Subcutaneous abdominal adipose tissue (tissue), 5 donors: Measurements from ENCODE around the gene EIF4G2.

Experiments used
- H3K27ac ChIP-seq: one replicate; pipeline ENCODE4 v1.7.0; 2013; ENCODE audit warnings: low read depth, mild to moderate bottlenecking, inconsistent platforms, low read length, moderate library complexity
- H3K27me3 ChIP-seq, 5 donors: one replicate each; pipeline ENCODE4 v1.7.0; 2013; ENCODE audit warnings: low read length in 5 of 5, inconsistent platforms in 1 of 5; ENCODE audit not compliant: control insufficient read depth in 5 of 5, insufficient read depth in 4 of 5
- H3K36me3 ChIP-seq, 5 donors: one replicate each; pipeline ENCODE4 v1.7.0; 2013; ENCODE audit warnings: low read length in 5 of 5; ENCODE audit not compliant: control insufficient read depth in 5 of 5, insufficient read depth in 5 of 5
- H3K4me1 ChIP-seq, 5 donors: one replicate each; pipeline ENCODE4 v1.7.0; 2013; ENCODE audit warnings: low read length in 5 of 5, mild to moderate bottlenecking in 3 of 5, moderate library complexity in 1 of 5; ENCODE audit not compliant: control insufficient read depth in 5 of 5, insufficient read depth in 5 of 5
- H3K4me3 ChIP-seq, 5 donors: one replicate each; pipeline ENCODE4 v1.7.0; 2013; ENCODE audit warnings: low read length in 5 of 5, low read depth in 1 of 5
- H3K9ac ChIP-seq, 5 donors: one replicate each; pipeline ENCODE4 v1.7.0; 2013; ENCODE audit warnings: low read length in 5 of 5, mild to moderate bottlenecking in 4 of 5, moderate library complexity in 3 of 5
- H3K9me3 ChIP-seq, 5 donors: one replicate each; pipeline ENCODE4 v1.7.0; 2013; ENCODE audit warnings: low read length in 5 of 5; ENCODE audit not compliant: control insufficient read depth in 5 of 5
- donor health status: healthy.
- donor health status: healthy.
- donor health status: healthy.
- donor health status: healthy.
- donor health status: healthy.

EIF4G2 gene

DNA sequence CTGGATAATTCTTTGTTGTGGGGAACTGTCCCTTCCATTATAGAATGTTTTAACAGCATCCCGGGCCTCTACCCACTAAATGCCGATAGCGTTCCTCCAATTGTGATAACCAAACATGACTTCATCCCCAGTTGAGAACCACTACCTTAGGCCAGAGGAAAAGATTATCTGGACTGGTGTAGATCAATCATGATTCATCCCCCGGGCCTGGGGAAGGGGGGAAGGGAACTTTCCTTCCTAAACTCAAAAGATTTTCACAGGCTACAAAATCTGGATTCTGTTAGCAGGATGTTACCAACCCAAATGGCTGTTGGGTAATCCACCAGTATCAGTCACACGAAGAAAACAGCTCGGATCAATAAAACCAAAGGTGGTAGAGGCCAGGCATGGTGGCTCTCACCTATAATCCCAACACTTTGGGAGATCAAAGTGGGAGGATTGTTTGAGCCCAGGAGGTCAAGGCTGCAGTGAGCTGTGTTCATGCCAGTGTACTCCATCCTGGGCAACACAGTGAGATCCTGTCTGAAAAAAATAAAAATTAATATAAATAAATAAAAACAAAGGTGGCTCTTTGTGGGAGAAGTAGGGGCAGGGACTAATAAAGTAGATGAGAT is 47.5 kb downstream of the EIF4G2 start:
- H3K4me3 ChIP-seq: no peak overlapping the region
- no peak overlapping the region for H3K27ac ChIP-seq
- H3K27me3 ChIP-seq: no peaks in the 10 kb centered on the region
- H3K9ac ChIP-seq: no peak overlapping the region
- H3K36me3 ChIP-seq: peaks cover 55 to 95% (median 71%) of the 10 kb centered on the region in 5 donors
- H3K9me3 ChIP-seq: no peaks in the 10 kb centered on the region
- no peaks in the 10 kb centered on the region for H3K4me1 ChIP-seq

- peaks cover 56 to 91% (median 75%) of the 10 kb centered on the region in 5 donors for H3K36me3 ChIP-seq
- no peak overlapping the region for H3K27ac ChIP-seq
- H3K9me3 ChIP-seq: no peaks in the 10 kb centered on the region
- no peak overlapping the region for H3K4me3 ChIP-seq
- no peaks in the 10 kb centered on the region for H3K27me3 ChIP-seq
- H3K4me1 ChIP-seq: no peaks in the 10 kb centered on the region
- H3K9ac ChIP-seq: no peak overlapping the region
Observed at GRCh38 chr11:10758957-10759356, 49.8 kb downstream of the EIF4G2 start.

GRCh38 chr11:10752486-10752885 is 56.2 kb downstream of the EIF4G2 start:
- peaks cover 15 to 38% (median 23%) of the 10 kb centered on the region in 5 donors for H3K36me3 ChIP-seq
- peak overlapping the region in 3 of 5 donors; percentile 49 to 99 (median 97) for H3K4me3 ChIP-seq

DNA sequence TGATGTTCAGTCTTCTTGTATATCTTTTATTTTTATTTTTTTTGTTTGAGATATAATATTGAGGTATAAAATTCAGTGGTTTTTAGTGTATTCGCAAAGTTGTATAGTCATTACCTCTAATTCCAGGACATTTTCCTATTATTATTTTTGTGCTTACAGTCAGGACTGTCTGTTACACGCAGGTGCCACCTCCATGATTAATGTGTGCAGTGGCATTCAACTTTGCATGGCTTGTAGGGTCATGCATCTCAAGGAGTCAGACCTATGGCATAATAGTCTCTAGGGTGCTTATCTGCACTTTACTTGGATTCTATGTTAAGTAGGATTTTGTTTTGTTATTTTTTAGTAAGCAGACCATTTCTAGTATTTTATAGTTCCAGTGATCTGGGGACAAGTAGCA is 56.7 kb downstream of the EIF4G2 start:
- Histone ChIP-seq H3K4me1 (peaks cover 0 to 16% (median 14%) of the 10 kb centered on the region in 5 donors), H3K27me3 (no peaks in the 10 kb centered on the region), H3K36me3 (peaks cover 15 to 34% (median 19%) of the 10 kb centered on the region in 5 donors), H3K9me3 (no peaks in the 10 kb centered on the region), H3K9ac (peak overlapping the region in 4 of 5 donors; percentile 92 to 98 (median 96)), H3K4me3 (peak overlapping the region; percentile 84 to 99 (median 97)), H3K27ac (no peak overlapping the region)

More at GRCh38 chr11:10752486-10752885, 56.2 kb downstream of the EIF4G2 start:
- peaks cover 0 to 16% (median 14%) of the 10 kb centered on the region in 5 donors for H3K4me1 ChIP-seq
- H3K9ac ChIP-seq: peak overlapping the region in 1 of 5 donors; percentile 0
- no peaks in the 10 kb centered on the region for H3K27me3 ChIP-seq
- H3K9me3 ChIP-seq: no peaks in the 10 kb centered on the region
- H3K27ac ChIP-seq: no peak overlapping the region

- Histone ChIP-seq H3K9me3 (no peaks in the 10 kb centered on the region), H3K4me1 (peaks cover 0 to 16% (median 14%) of the 10 kb centered on the region in 5 donors), H3K27me3 (no peaks in the 10 kb centered on the region), H3K36me3 (peaks cover 13 to 29% (median 16%) of the 10 kb centered on the region in 5 donors), H3K27ac (peak overlapping the region; percentile 95), H3K9ac (peak overlapping the region; percentile 66 to 98 (median 95)), H3K4me3 (peak overlapping the region; percentile 84 to 99 (median 97))
Observed at GRCh38 chr11:10751581-10751940, 57.2 kb downstream of the EIF4G2 start.

DNA sequence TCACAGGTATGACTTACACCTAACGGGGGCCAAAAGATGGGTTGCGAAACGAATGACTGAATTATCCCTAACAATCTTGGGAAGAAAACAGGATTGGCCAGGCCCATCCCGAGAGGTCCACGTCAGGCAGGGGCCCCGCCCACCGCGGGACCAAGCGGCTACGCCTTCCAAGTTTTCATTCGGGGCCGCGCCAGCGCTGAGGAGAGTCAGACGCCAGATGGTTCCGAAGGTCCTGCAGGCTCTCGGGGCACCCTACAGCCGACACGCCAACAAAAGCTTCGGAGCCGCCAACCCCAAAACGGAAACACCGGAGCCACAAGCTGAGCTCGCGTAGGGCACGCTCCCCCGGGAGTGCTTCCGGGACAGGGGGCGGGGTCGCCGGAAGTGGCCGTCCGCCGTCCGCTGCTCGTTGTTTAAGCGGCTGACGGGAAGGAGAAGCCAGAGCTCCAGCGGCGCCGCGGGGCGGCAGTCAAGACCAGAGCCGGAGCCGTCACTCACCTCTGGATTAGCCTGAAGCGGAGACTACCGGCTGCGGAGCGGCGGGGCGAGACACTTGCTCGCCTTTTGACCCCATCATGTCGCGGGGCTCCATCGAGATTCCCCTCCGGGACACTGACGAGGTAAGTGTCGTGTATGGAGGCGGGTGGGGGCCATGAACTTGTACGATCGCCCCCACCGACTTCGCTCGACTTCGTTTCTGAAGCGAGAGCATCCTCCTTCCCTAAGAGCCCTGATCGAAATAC is 57.7 kb downstream of the EIF4G2 start, which contains the start of gene CTR9:
Gene CTR9 (plus strand): TSS at position 409 of the 743 bp plus-strand sequence. CDS start 167 bp downstream, at position 576.
- Histone ChIP-seq H3K9ac (peak within 1 kb of the TSS; percentile 66 to 98 (median 95)), H3K9me3 (no peaks in the 10 kb centered on the region), H3K27ac (peak within 1 kb of the TSS; percentile 95), H3K4me1 (peaks cover 0 to 16% (median 14%) of the 10 kb centered on the region in 5 donors), H3K4me3 (peak within 1 kb of the TSS; percentile 84 to 99 (median 97)), H3K27me3 (no peaks in the 10 kb centered on the region), H3K36me3 (peaks cover 11 to 25% (median 16%) of the 10 kb centered on the region in 5 donors)

DNA sequence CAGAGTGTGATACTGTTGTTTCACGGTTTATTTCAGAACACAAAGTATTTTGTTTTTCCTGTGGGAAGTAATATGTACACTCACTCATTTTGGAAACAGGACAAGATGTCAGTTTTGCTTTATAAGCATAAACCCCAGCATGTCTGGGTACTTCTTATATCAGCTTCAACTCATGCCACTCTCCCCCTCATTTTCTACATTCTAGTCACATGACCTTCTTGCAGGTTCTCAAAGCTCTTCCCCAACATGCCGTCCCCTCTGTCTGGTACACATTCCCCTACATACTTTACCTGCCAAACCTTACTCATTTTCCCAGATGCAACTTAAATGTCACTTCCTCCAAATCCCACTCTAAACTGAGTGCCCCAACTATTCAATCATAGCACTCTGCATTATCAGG is 59.2 kb downstream of the EIF4G2 start:
- H3K36me3 ChIP-seq: peaks cover 0 to 10% (median 4%) of the 10 kb centered on the region in 5 donors
- H3K27ac ChIP-seq: no peak overlapping the region
- H3K9ac ChIP-seq: no peak overlapping the region

DNA sequence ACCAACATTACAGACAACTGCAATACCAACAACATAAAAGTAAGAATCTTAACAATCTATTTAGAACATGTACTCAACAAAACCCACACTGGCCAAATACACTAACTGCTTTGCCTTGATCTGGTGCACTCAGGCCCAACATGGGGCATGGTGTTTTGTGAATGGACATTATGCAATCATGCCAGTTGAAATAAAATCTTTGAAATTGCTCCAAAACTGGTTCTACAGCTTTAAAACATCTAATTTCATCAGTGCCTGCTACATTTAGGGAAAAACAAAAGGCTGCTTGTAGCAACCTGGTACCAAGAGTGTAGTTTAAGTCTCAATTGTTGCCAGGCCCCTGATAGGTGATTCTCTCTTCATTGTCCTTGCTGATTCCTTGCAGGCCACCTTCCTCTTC is 61.0 kb downstream of the EIF4G2 start:
- H3K4me3 ChIP-seq: no peak overlapping the region
- H3K36me3 ChIP-seq: no peaks in the 10 kb centered on the region
- H3K4me1 ChIP-seq: peaks cover 0 to 16% (median 14%) of the 10 kb centered on the region in 5 donors
- no peak overlapping the region for H3K27ac ChIP-seq
- H3K9ac ChIP-seq: no peak overlapping the region
- H3K27me3 ChIP-seq: no peaks in the 10 kb centered on the region
- H3K9me3 ChIP-seq: no peaks in the 10 kb centered on the region

More for the DNA sequence above, 59.2 kb downstream of the EIF4G2 start:
- Histone ChIP-seq H3K27me3 (no peaks in the 10 kb centered on the region), H3K4me1 (peaks cover 0 to 16% (median 14%) of the 10 kb centered on the region in 5 donors), H3K9me3 (no peaks in the 10 kb centered on the region), H3K4me3 (no peak overlapping the region)
